MG63 (cell line): Measurements from ENCODE around the gene C5AR1. TPM values are rescaled to one million over a fixed set of nuclear protein-coding genes. Genes with fewer than 3 reads are reported as not detected.
"Not testable (repeated sequence)": the region's sequence is repeated elsewhere in the genome, so short reads cannot be mapped to it uniquely, and the experiment has no call there.

ENCODE experiments used
- DNase-seq: peaks from one replicate; pipeline ENCODE4 v3.0.0-alpha.2; 2020
- H3K27me3 ChIP-seq: fragments of 250-450 bp; sonication (Bioruptor Pico); 2 replicates; pipeline ENCODE4 v1.5.1; 2020; ENCODE audit warnings: mild to moderate bottlenecking, moderate library complexity
- H3K36me3 ChIP-seq: fragments of 250-450 bp; sonication (Bioruptor Pico); 2 replicates; pipeline ENCODE4 v1.5.1; 2020; ENCODE audit warnings: mild to moderate bottlenecking, moderate library complexity
- H3K4me3 ChIP-seq: fragments of 250-450 bp; sonication (Bioruptor Pico); 2 replicates; pipeline ENCODE4 v1.5.1; 2020; ENCODE audit warnings: mild to moderate bottlenecking, moderate library complexity
- H3K9me3 ChIP-seq: fragments of 250-450 bp; sonication (Bioruptor Pico); 2 replicates; pipeline ENCODE4 v1.5.1; 2020; ENCODE audit warnings: mild to moderate bottlenecking, moderate library complexity
- total RNA-seq: library from RNA; depleted of rRNA; stranded (reverse); fragments of >200 nt; shearing (Covaris generic); gene quantifications from 2 replicates; pipeline ENCODE4 v1.2.3, GENCODE V29; 2014; ENCODE audit warnings: low replicate concordance

C5AR1 gene
- total RNA-seq, 1 experiment from 2014 or later = not detected

- no peak overlapping the region for H3K4me3 ChIP-seq
- DNase-seq = peak; percentile 89
- no peaks in the 10 kb centered on the region for H3K36me3 ChIP-seq
- no peaks in the 10 kb centered on the region; the same call in 1 of the 2 replicates for H3K9me3 ChIP-seq
- peaks cover 4% of the 10 kb centered on the region for H3K27me3 ChIP-seq
These were observed 5.6 kb downstream of the C5AR1 start for GRCh38 chr19:47315125-47315821.

GRCh38 chr19:47316513-47316912 lies 6.9 kb downstream of the C5AR1 start:
- no peaks in the 10 kb centered on the region for H3K36me3 ChIP-seq
- H3K4me3 ChIP-seq = no peak overlapping the region

GRCh38 chr19:47319923-47320871 lies 10.5 kb downstream of the C5AR1 start:
- H3K27me3 ChIP-seq = peaks cover 32% of the 10 kb centered on the region
- no peak for DNase-seq
- H3K36me3 ChIP-seq = no peaks in the 10 kb centered on the region
- H3K4me3 ChIP-seq = no peak overlapping the region
- peaks cover 3% of the 10 kb centered on the region; the same call in 1 of the 2 replicates for H3K9me3 ChIP-seq

More at GRCh38 chr19:47316513-47316912, 6.9 kb downstream of the C5AR1 start:
- Histone ChIP-seq H3K9me3 (peaks cover 1% of the 10 kb centered on the region; the same call in 1 of the 2 replicates), H3K27me3 (peaks cover 11% of the 10 kb centered on the region)
- no peak for DNase-seq

- H3K27me3 ChIP-seq = peaks cover 36% of the 10 kb centered on the region
- no peak for DNase-seq
- peaks cover 3% of the 10 kb centered on the region; the same call in 1 of the 2 replicates for H3K9me3 ChIP-seq
- no peak overlapping the region for H3K4me3 ChIP-seq
- no peaks in the 10 kb centered on the region for H3K36me3 ChIP-seq
These were observed 12.0 kb downstream of the C5AR1 start for GRCh38 chr19:47321630-47322029.

- H3K36me3 ChIP-seq = no peaks in the 10 kb centered on the region
- no peak overlapping the region for H3K4me3 ChIP-seq
- peaks cover 3% of the 10 kb centered on the region; the same call in 1 of the 2 replicates for H3K9me3 ChIP-seq
These were observed 12.4 kb downstream of the C5AR1 start for GRCh38 chr19:47322058-47322457.

GRCh38 chr19:47323409-47323808 lies 13.7 kb downstream of the C5AR1 start:
- Histone ChIP-seq H3K27me3 (peaks cover 33% of the 10 kb centered on the region), H3K36me3 (no peaks in the 10 kb centered on the region), H3K4me3 (no peak overlapping the region), H3K9me3 (peaks cover 3% of the 10 kb centered on the region; the same call in 1 of the 2 replicates)
- DNase-seq = no peak

More at GRCh38 chr19:47322058-47322457, 12.4 kb downstream of the C5AR1 start:
- peaks cover 36% of the 10 kb centered on the region for H3K27me3 ChIP-seq
- DNase-seq = no peak

GRCh38 chr19:47323872-47324271 lies 14.2 kb downstream of the C5AR1 start:
- Histone ChIP-seq H3K27me3 (peaks cover 33% of the 10 kb centered on the region), H3K36me3 (no peaks in the 10 kb centered on the region), H3K4me3 (no peak overlapping the region), H3K9me3 (peaks cover 3% of the 10 kb centered on the region; the same call in 1 of the 2 replicates)
- no peak for DNase-seq

GRCh38 chr19:47324502-47324901 lies 14.8 kb downstream of the C5AR1 start:
- Histone ChIP-seq H3K4me3 (no peak overlapping the region), H3K36me3 (no peaks in the 10 kb centered on the region), H3K27me3 (peaks cover 33% of the 10 kb centered on the region), H3K9me3 (peaks cover 3% of the 10 kb centered on the region; the same call in 1 of the 2 replicates)
- no peak for DNase-seq

GRCh38 chr19:47330466-47330869 lies 20.8 kb downstream of the C5AR1 start:
- no peaks in the 10 kb centered on the region for H3K36me3 ChIP-seq
- H3K4me3 ChIP-seq = no peak overlapping the region
- no peaks in the 10 kb centered on the region for H3K9me3 ChIP-seq
- no peak for DNase-seq
- H3K27me3 ChIP-seq = peaks cover 4% of the 10 kb centered on the region

GRCh38 chr19:47331490-47331889 lies 21.8 kb downstream of the C5AR1 start:
- H3K27me3 ChIP-seq = peaks cover under 1% of the 10 kb centered on the region
- no peaks in the 10 kb centered on the region for H3K36me3 ChIP-seq
- no peak overlapping the region for H3K4me3 ChIP-seq
- no peak for DNase-seq
- H3K9me3 ChIP-seq = no peaks in the 10 kb centered on the region

- Histone ChIP-seq H3K27me3 (no peaks in the 10 kb centered on the region; the same call in 1 of the 2 replicates), H3K4me3 (no peak within 1 kb of the TSS)
- DNase-seq = no peak
These were observed 22.4 kb downstream of the C5AR1 start, which contains the start of gene C5AR2 for GRCh38 chr19:47331931-47332547. TSS of gene C5AR2 (plus strand) at chr19:47332175. CDS start at chr19:47340800, 8,625 bp downstream.

GRCh38 chr19:47336765-47337718 lies 27.4 kb downstream of the C5AR1 start:
- not testable (repeated sequence) for H3K9me3 ChIP-seq, H3K4me3 ChIP-seq, H3K27me3 ChIP-seq, H3K36me3 ChIP-seq
- peak; percentile 34 for DNase-seq

More at GRCh38 chr19:47331931-47332547, 22.4 kb downstream of the C5AR1 start, which contains the start of gene C5AR2:
- H3K9me3 ChIP-seq = no peaks in the 10 kb centered on the region
- H3K36me3 ChIP-seq = no peaks in the 10 kb centered on the region

- H3K4me3 ChIP-seq = no peak overlapping the region
- H3K9me3 ChIP-seq = no peaks in the 10 kb centered on the region
- no peaks in the 10 kb centered on the region for H3K36me3 ChIP-seq
- DNase-seq = no peak
- no peaks in the 10 kb centered on the region for H3K27me3 ChIP-seq
These were observed 29.7 kb downstream of the C5AR1 start for GRCh38 chr19:47339196-47339880.

- no peak overlapping the region for H3K4me3 ChIP-seq
- no peaks in the 10 kb centered on the region for H3K36me3 ChIP-seq
- DNase-seq = no peak
- no peaks in the 10 kb centered on the region for H3K9me3 ChIP-seq
- H3K27me3 ChIP-seq = no peaks in the 10 kb centered on the region
These were observed 31.0 kb downstream of the C5AR1 start for GRCh38 chr19:47340477-47341208.
